ENCODE data around the gene RPL36.

- no peak for TF ChIP-seq REST (IDR thresholded peaks at IDR 0.05)
- no peak for TF ChIP-seq CTCF (IDR thresholded peaks at IDR 0.05)
- no peak for TF ChIP-seq RAD21 (conservative IDR thresholded peaks at IDR 0.05 in 1 of 2, IDR thresholded peaks at IDR 0.05 in 1 of 2)
- no peak for TF ChIP-seq CHD2 (IDR thresholded peaks at IDR 0.05; ENCODE audit: low read length, partially characterized antibody)
- no peak for TF ChIP-seq EP300 (IDR thresholded peaks at IDR 0.05)
- no peak for TF ChIP-seq CBX8 (IDR thresholded peaks at IDR 0.05)
- TF ChIP-seq EHMT2 (IDR thresholded peaks at IDR 0.05; ENCODE audit: low read depth): no peak
Measured at GRCh38 chr19:5717215-5717935, 27.3 kb downstream of the RPL36 start.
